Measurements from ENCODE around the gene CHEK1. TPM values are rescaled to one million over a fixed set of nuclear protein-coding genes. Genes with fewer than 3 reads are reported as not detected.

Gene CHEK1
- total RNA-seq, 1 experiment from 2014 or later, result 111 TPM

GRCh38 chr11:125663910-125664309 lies 38.9 kb downstream of the CHEK1 start:
- Mint-ChIP-seq H3K9me3 (peaks cover 32% of the 10 kb centered on the region), H3K4me1 (no peaks in the 10 kb centered on the region), H3K27me3 (ENCODE audit: low read depth) (no peaks in the 10 kb centered on the region), H3K36me3 (peaks cover 63% of the 10 kb centered on the region), H3K4me3 (no peak overlapping the region), H3K27ac (no peak overlapping the region; the same call in 1 of the 2 replicates)
- ChIA-PET CTCF (no interaction called here), POLR2A (no interaction called here)
- ATAC-seq (no peak), DNase-seq (ENCODE audit: low spot score) (no peak)
- no peak for TF ChIP-seq ZSCAN18 (CRISPR knock-in tag; IDR thresholded peaks at IDR 0.05)
- TF ChIP-seq SP1 (CRISPR knock-in tag; conservative IDR thresholded peaks at IDR 0.05), result no peak
- no peak for TF ChIP-seq TEAD1 (CRISPR knock-in tag; IDR thresholded peaks at IDR 0.05)
- TF ChIP-seq STAT6 (CRISPR knock-in tag; conservative IDR thresholded peaks at IDR 0.05; ENCODE audit: low read depth), result no peak
- TF ChIP-seq TEAD4 (CRISPR knock-in tag; IDR thresholded peaks at IDR 0.05), result no peak
- TF ChIP-seq ZNF532 (CRISPR knock-in tag; IDR thresholded peaks at IDR 0.05; ENCODE audit: borderline replicate concordance), result no peak
- TF ChIP-seq E2F5 (CRISPR knock-in tag; IDR thresholded peaks at IDR 0.05), result no peak
- no peak for TF ChIP-seq HMGA2 (CRISPR knock-in tag; IDR thresholded peaks at IDR 0.05)
- TF ChIP-seq ERG (CRISPR knock-in tag; IDR thresholded peaks at IDR 0.05), result no peak
- no peak for TF ChIP-seq AR (CRISPR knock-in tag; IDR thresholded peaks at IDR 0.05)
- TF ChIP-seq GTF2I (CRISPR knock-in tag; conservative IDR thresholded peaks at IDR 0.05), result no peak
- TF ChIP-seq ATF2 (CRISPR knock-in tag; IDR thresholded peaks at IDR 0.05; ENCODE audit: borderline replicate concordance, low read depth), result no peak
- no peak for TF ChIP-seq ZNF396 (CRISPR knock-in tag; IDR thresholded peaks at IDR 0.05; ENCODE audit: borderline replicate concordance)
- TF ChIP-seq ZNF281 (CRISPR knock-in tag; IDR thresholded peaks at IDR 0.05), result no peak
- TF ChIP-seq ZNF219 (CRISPR knock-in tag; IDR thresholded peaks at IDR 0.05; ENCODE audit: borderline replicate concordance), result no peak
- no peak for TF ChIP-seq ATF3 (CRISPR knock-in tag; conservative IDR thresholded peaks at IDR 0.05)
- no peak for TF ChIP-seq TCF7 (CRISPR knock-in tag; IDR thresholded peaks at IDR 0.05; ENCODE audit: low read depth)

Data from WTC11 (cell line).